CD4-positive, alpha-beta T cell treated with Interferon alpha-2 for 1 hour (primary cell): ENCODE data around the gene PRDM16.

ENCODE experiments used
- DNase-seq, 2 donors: peaks; one replicate each; pipeline ENCODE4 v3.0.0-alpha.2; 2020 to 2022

PRDM16 gene

GRCh38 chr1:3389093-3389833, 320.3 kb downstream of the PRDM16 start:
- no peak for DNase-seq

- DNase-seq, result no peak
Measured at GRCh38 chr1:3390291-3390690, 321.3 kb downstream of the PRDM16 start.

- no peak for DNase-seq
Measured at GRCh38 chr1:3391711-3392110, 322.7 kb downstream of the PRDM16 start.

GRCh38 chr1:3393024-3393986, 324.3 kb downstream of the PRDM16 start:
- DNase-seq, result no peak

- DNase-seq, result no peak
Measured at GRCh38 chr1:3393987-3394920, 325.3 kb downstream of the PRDM16 start.

GRCh38 chr1:3396411-3396810, 327.4 kb downstream of the PRDM16 start:
- DNase-seq, result no peak

- no peak for DNase-seq
Measured at GRCh38 chr1:3397311-3397710, 328.3 kb downstream of the PRDM16 start.

GRCh38 chr1:3398396-3399140, 329.6 kb downstream of the PRDM16 start:
- no peak for DNase-seq

- no peak for DNase-seq
Measured at GRCh38 chr1:3399732-3400131, 330.7 kb downstream of the PRDM16 start.

GRCh38 chr1:3401585-3402257, 332.7 kb downstream of the PRDM16 start:
- DNase-seq, result no peak

- no peak for DNase-seq
Measured at GRCh38 chr1:3402258-3403010, 333.4 kb downstream of the PRDM16 start.

- no peak for DNase-seq
Measured at GRCh38 chr1:3403011-3403345, 334.0 kb downstream of the PRDM16 start.

GRCh38 chr1:3403388-3404231, 334.6 kb downstream of the PRDM16 start:
- no peak for DNase-seq

GRCh38 chr1:3404301-3404700, 335.3 kb downstream of the PRDM16 start:
- DNase-seq, result no peak

GRCh38 chr1:3404801-3405200, 335.8 kb downstream of the PRDM16 start:
- no peak for DNase-seq

GRCh38 chr1:3405491-3405890, 336.5 kb downstream of the PRDM16 start:
- DNase-seq, result no peak

GRCh38 chr1:3405974-3406867, 337.2 kb downstream of the PRDM16 start:
- no peak for DNase-seq

- no peak for DNase-seq
Measured at GRCh38 chr1:3407021-3407420, 338.0 kb downstream of the PRDM16 start.

- DNase-seq, result no peak
Measured at GRCh38 chr1:3408751-3409266, 339.8 kb downstream of the PRDM16 start.
